GM21619 (cell line): ENCODE measurements around the gene PCSK2.

Experiments used
- ATAC-seq: cut with Tn5 transposase; IDR thresholded peaks from one replicate; pipeline ENCODE4 v1.9.1; 2021; ENCODE audit not compliant: unreplicated experiment

Gene PCSK2

GRCh38 chr20:17327185-17328148 is 100.6 kb downstream of the PCSK2 start:
- no peak for ATAC-seq

- ATAC-seq = no peak
Measured at GRCh38 chr20:17334932-17335331, 108.1 kb downstream of the PCSK2 start.

- ATAC-seq = no peak
Measured at GRCh38 chr20:17339000-17339399, 112.2 kb downstream of the PCSK2 start.

- no peak for ATAC-seq
Measured at GRCh38 chr20:17343091-17343490, 116.3 kb downstream of the PCSK2 start.

- ATAC-seq = no peak
Measured at GRCh38 chr20:17343656-17344452, 117.0 kb downstream of the PCSK2 start.

- ATAC-seq = no peak
Measured at GRCh38 chr20:17344790-17345189, 118.0 kb downstream of the PCSK2 start.

- ATAC-seq = no peak
Measured at GRCh38 chr20:17345321-17345720, 118.5 kb downstream of the PCSK2 start.

- no peak for ATAC-seq
Measured at GRCh38 chr20:17350321-17350720, 123.5 kb downstream of the PCSK2 start.

- ATAC-seq = no peak
Measured at GRCh38 chr20:17357238-17357637, 130.4 kb downstream of the PCSK2 start.

- ATAC-seq = no peak
Measured at GRCh38 chr20:17358854-17359253, 132.0 kb downstream of the PCSK2 start.

- ATAC-seq = no peak
Measured at GRCh38 chr20:17364681-17365080, 137.8 kb downstream of the PCSK2 start.

- no peak for ATAC-seq
Measured at GRCh38 chr20:17365831-17366230, 139.0 kb downstream of the PCSK2 start.

GRCh38 chr20:17369506-17369905 is 142.7 kb downstream of the PCSK2 start:
- ATAC-seq = no peak

- no peak for ATAC-seq
Measured at GRCh38 chr20:17372806-17373440, 146.1 kb downstream of the PCSK2 start.

GRCh38 chr20:17374086-17374485 is 147.2 kb downstream of the PCSK2 start:
- no peak for ATAC-seq

- ATAC-seq = no peak
Measured at GRCh38 chr20:17376031-17376430, 149.2 kb downstream of the PCSK2 start.

GRCh38 chr20:17377231-17377630 is 150.4 kb downstream of the PCSK2 start:
- no peak for ATAC-seq

- ATAC-seq = no peak
Measured at GRCh38 chr20:17379651-17380050, 152.8 kb downstream of the PCSK2 start.

GRCh38 chr20:17380801-17381200 is 154.0 kb downstream of the PCSK2 start:
- ATAC-seq = no peak

GRCh38 chr20:17381724-17382123 is 154.9 kb downstream of the PCSK2 start:
- ATAC-seq = no peak

- ATAC-seq = no peak
Measured at GRCh38 chr20:17385798-17386197, 159.0 kb downstream of the PCSK2 start.
